PC-9 (cell line): ENCODE measurements around the gene NEBL. TPM values are rescaled to one million over a fixed set of nuclear protein-coding genes. Genes with fewer than 3 reads are reported as not detected.

Experiments used
- BruUV-seq: library from RNA; stranded (reverse); fragments of 400-500 nt; replicated peaks from 2 replicates; lab custom pipeline; 2021; lab: Mats Ljungman, UMichigan
- CTCF ChIA-PET: fragments of 300-600 bp; sonication (Branson Sonifier 250); formaldehyde crosslinking; loops from one replicate; lab custom pipeline; 2022; ENCODE audit warnings: antibody characterized with exemption; lab: Charles Lee
- POLR2A ChIA-PET: fragments of 300-600 bp; sonication (Branson Sonifier 250); formaldehyde crosslinking; loops from one replicate; lab custom pipeline; 2022; ENCODE audit warnings: antibody characterized with exemption; ENCODE audit not compliant: unreplicated experiment; lab: Charles Lee
- DNase-seq, 2 experiments: peaks; one replicate each; pipeline versions ENCODE4 v3.0.0 to v3.0.0-alpha.2; 2015 to 2022; ENCODE audit warnings: mixed read lengths in 1 of 2
- H2AFZ ChIP-seq: fragments of 200-600 bp; sonication (generic); 2 replicates; pipeline ENCODE4 v1.8.1; 2017; ENCODE audit warnings: antibody characterized with exemption
- H3F3A ChIP-seq: fragments of 200-600 bp; sonication (generic); 2 replicates; pipeline ENCODE4 v1.8.1; 2017; ENCODE audit warnings: antibody characterized with exemption, mild to moderate bottlenecking, low read depth; ENCODE audit not compliant: insufficient read depth
- H3K27ac ChIP-seq: fragments of 200-600 bp; sonication (generic); 2 replicates; pipeline ENCODE4 v1.6.1; 2016; ENCODE audit warnings: mixed run types
- H3K27me3 ChIP-seq: fragments of 200-600 bp; sonication (generic); 2 replicates; pipeline ENCODE4 v1.6.1; 2016; ENCODE audit warnings: low read depth, mixed run types; ENCODE audit not compliant: insufficient read depth
- H3K36me3 ChIP-seq: fragments of 200-600 bp; sonication (generic); 2 replicates; pipeline ENCODE4 v1.6.1; 2016; ENCODE audit warnings: low read depth, mixed run types
- H3K4me1 ChIP-seq: fragments of 200-600 bp; sonication (generic); replicated peaks from 2 replicates; pipeline ENCODE4 v1.6.1; 2016; ENCODE audit warnings: mixed run types; ENCODE audit not compliant: insufficient read depth
- H3K4me2 ChIP-seq: fragments of 200-600 bp; sonication (generic); 2 replicates; pipeline ENCODE4 v1.6.1; 2017; ENCODE audit warnings: mixed run types
- H3K4me3 ChIP-seq: fragments of 200-600 bp; sonication (generic); 2 replicates; pipeline ENCODE4 v1.6.1; 2016; ENCODE audit warnings: mixed run types
- H3K79me2 ChIP-seq: fragments of 200-600 bp; sonication (generic); 2 replicates; pipeline ENCODE4 v1.6.1; 2017; ENCODE audit warnings: low read depth, mixed run types
- H3K9me2 ChIP-seq: fragments of 200-600 bp; sonication (generic); 2 replicates; pipeline ENCODE4 v1.8.1; 2017; ENCODE audit warnings: mild to moderate bottlenecking; ENCODE audit not compliant: insufficient read depth
- H3K9me3 ChIP-seq: fragments of 200-600 bp; sonication (generic); 2 replicates; pipeline ENCODE4 v1.8.1; 2016; ENCODE audit warnings: low read depth; ENCODE audit not compliant: insufficient read depth
- H4K20me1 ChIP-seq: fragments of 200-600 bp; sonication (generic); 2 replicates; pipeline ENCODE4 v1.8.1; 2017; ENCODE audit not compliant: insufficient read depth
- EZH2 ChIP-seq: fragments of 200-600 bp; sonication (generic); IDR thresholded peaks from 2 replicates; pipeline ENCODE4 v1.8.0; 2017; ENCODE audit warnings: antibody characterized with exemption, low read depth
- intact Hi-C: fragments of 100-400 bp; cut with micrococcal nuclease; formaldehyde crosslinking; loops from one replicate; pipeline ENCODE4 v1.10.0; 2022; ENCODE audit not compliant: unreplicated experiment
- total RNA-seq: library from RNA; stranded (reverse); gene quantifications from 2 replicates; pipeline ENCODE4 v1.2.3, GENCODE V29; 2021
- TF ChIP-seq, protein P1 (sequence below): fragments of 200-600 bp; sonication (generic); conservative IDR thresholded peaks from 2 replicates; pipeline ENCODE4 v1.6.1; 2017; ENCODE audit warnings: mixed run types, antibody characterized with exemption, mild to moderate bottlenecking, moderate library complexity

Gene NEBL
- total RNA-seq, 1 experiment from 2014 or later = 22.6 TPM

DNA sequence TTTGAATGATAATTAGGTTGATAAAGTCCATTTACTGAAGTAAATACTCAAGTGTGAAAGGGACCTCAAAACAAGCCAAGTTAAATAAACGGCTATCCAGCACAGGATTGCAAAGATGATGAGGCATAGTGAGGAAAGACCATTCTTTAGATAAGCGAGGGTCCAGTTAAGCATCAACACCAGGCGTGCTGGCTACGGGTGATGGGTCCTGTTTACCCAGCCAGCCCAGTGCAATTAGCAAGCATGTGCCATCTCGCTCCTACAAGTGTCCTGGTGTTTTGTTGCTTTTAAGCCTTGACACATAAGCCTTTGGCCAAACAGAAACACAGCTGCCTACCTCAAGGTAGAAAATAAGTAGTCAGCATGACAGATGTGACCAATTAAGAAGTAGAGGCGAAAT, 7.1 kb downstream of the NEBL start:
- peaks cover 6% of the 10 kb centered on the region; the same call in 1 of the 2 replicates for H3K4me1 ChIP-seq
- H2AFZ ChIP-seq = no peak overlapping the region
- H3K36me3 ChIP-seq = no peaks in the 10 kb centered on the region
- no peaks in the 10 kb centered on the region for H4K20me1 ChIP-seq
- ChIA-PET CTCF (no interaction called here), POLR2A (no interaction called here)
- H3K27me3 ChIP-seq = no peaks in the 10 kb centered on the region
- H3K27ac ChIP-seq = no peak overlapping the region
- H3K9me3 ChIP-seq = no peaks in the 10 kb centered on the region
- H3K4me3 ChIP-seq = no peak overlapping the region
- DNase-seq = no peak
- no TSS peak for BruUV-seq
- no peak overlapping the region for H3K4me2 ChIP-seq
- TF ChIP-seq EZH2 = no peak
- TF ChIP-seq, protein P1, sequence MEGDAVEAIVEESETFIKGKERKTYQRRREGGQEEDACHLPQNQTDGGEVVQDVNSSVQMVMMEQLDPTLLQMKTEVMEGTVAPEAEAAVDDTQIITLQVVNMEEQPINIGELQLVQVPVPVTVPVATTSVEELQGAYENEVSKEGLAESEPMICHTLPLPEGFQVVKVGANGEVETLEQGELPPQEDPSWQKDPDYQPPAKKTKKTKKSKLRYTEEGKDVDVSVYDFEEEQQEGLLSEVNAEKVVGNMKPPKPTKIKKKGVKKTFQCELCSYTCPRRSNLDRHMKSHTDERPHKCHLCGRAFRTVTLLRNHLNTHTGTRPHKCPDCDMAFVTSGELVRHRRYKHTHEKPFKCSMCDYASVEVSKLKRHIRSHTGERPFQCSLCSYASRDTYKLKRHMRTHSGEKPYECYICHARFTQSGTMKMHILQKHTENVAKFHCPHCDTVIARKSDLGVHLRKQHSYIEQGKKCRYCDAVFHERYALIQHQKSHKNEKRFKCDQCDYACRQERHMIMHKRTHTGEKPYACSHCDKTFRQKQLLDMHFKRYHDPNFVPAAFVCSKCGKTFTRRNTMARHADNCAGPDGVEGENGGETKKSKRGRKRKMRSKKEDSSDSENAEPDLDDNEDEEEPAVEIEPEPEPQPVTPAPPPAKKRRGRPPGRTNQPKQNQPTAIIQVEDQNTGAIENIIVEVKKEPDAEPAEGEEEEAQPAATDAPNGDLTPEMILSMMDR = no peak
- no peaks in the 10 kb centered on the region for H3K79me2 ChIP-seq
- no peaks in the 10 kb centered on the region for H3F3A ChIP-seq
- intact Hi-C loops = loop anchor here (5.0 to 10.0 kb wide), 2 partner anchors 102 to 305 kb away; no protein-coding TSS in a partner anchor
- H3K9me2 ChIP-seq = no peaks in the 10 kb centered on the region

DNA sequence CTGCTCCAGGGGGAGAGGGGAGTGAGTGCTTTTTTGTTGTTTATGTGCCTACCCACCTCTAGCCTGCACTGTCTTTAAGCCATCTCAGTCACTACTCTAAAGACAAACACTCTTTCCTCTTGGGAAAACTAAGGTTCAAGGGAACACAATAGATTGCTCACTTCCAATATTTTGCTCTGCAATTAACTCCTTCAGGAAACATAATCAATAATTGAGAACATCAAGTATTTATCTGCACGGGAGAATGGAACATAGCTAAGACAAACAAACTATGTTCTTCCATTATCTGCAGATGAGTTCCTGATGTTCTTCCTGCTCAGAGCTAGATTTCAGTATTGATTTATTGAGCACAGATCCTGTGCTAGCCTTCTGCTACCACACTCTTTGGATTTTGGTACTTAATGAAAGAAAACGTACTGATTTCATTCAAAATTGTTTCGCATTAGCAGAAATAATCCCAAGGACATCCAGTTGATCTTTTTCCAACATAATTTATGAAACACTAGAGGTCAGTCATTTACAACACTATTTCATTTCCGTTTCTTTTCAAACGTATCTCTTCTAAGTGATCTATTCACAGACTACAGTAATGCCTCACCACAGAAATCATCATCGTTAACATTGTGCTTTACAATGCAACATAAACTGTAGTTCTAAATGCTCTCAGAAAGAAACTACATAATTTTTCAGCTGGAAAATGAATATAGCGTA, 8.3 kb downstream of the NEBL start:
- intact Hi-C loops = no loop called here
- no peak overlapping the region for H3K4me3 ChIP-seq
- DNase-seq = no peak
- H3K9me2 ChIP-seq = no peaks in the 10 kb centered on the region
- H3K79me2 ChIP-seq = no peaks in the 10 kb centered on the region
- no peaks in the 10 kb centered on the region for H3K36me3 ChIP-seq
- no peak overlapping the region for H3K4me2 ChIP-seq
- H4K20me1 ChIP-seq = no peaks in the 10 kb centered on the region
- H3K4me1 ChIP-seq = peaks cover 6% of the 10 kb centered on the region; the same call in 1 of the 2 replicates
- H3F3A ChIP-seq = no peaks in the 10 kb centered on the region
- H2AFZ ChIP-seq = no peak overlapping the region
- H3K27me3 ChIP-seq = no peaks in the 10 kb centered on the region
- H3K9me3 ChIP-seq = no peaks in the 10 kb centered on the region
- ChIA-PET CTCF (no interaction called here), POLR2A (no interaction called here)
- TF ChIP-seq EZH2 = no peak
- TF ChIP-seq, protein P1 = no peak
- no TSS peak for BruUV-seq
- H3K27ac ChIP-seq = no peak overlapping the region

DNA sequence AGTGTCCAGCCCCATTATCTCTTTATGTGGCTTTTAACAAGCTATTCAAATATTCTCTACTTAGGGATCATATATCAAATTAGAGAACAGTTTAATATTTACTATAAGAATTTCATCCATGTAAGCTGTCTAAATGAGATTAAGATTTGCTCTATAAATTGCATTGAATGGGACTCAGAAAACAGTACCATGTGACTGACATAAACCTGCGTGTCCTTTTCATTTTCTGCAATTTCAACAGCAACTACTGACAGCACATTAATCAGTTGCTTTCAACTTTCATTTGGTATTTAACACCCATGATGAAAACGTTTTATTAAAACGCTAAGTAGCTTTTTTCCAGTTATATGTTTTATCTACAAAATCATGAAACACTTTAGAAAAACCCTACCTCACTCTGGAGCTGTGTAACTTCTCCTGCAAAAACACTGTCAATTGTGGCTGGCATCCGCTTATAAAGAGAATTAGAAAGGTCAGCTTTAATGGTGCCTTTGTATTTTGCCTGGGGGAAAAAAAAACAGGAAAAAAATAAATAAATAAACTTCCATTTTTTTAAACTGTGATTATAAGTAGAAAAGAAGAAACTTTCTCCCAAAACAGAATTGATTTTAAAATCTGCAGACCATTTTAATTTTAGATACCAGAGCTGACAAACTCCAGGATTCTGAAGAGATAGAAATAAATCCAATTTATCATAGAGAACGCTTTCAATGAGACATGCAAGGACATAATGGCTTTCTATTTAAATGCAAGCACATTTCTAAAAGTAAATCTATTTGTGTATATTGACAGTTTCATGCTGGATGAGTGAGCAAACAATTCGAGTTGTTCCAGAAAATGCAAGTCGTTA, 9.2 kb downstream of the NEBL start:
- Histone ChIP-seq H3F3A (no peaks in the 10 kb centered on the region), H3K4me1 (peaks cover 6% of the 10 kb centered on the region; the same call in 1 of the 2 replicates), H3K27ac (no peak overlapping the region), H3K9me2 (no peaks in the 10 kb centered on the region), H3K9me3 (no peaks in the 10 kb centered on the region), H3K79me2 (no peaks in the 10 kb centered on the region), H3K4me3 (no peak overlapping the region), H3K4me2 (no peak overlapping the region), H3K36me3 (no peaks in the 10 kb centered on the region), H4K20me1 (no peaks in the 10 kb centered on the region), H2AFZ (no peak overlapping the region), H3K27me3 (no peaks in the 10 kb centered on the region)
- no peak for DNase-seq
- ChIA-PET CTCF (no interaction called here), POLR2A (no interaction called here)
- intact Hi-C loops = no loop called here
- no TSS peak for BruUV-seq
- TF ChIP-seq, protein P1 = no peak
- TF ChIP-seq EZH2 = no peak
